A673 (cell line): Measurements from ENCODE around the gene VPS13D. TPM values are rescaled to one million over a fixed set of nuclear protein-coding genes. Genes with fewer than 3 reads are reported as not detected.

Experiments used
- BruUV-seq: library from RNA; stranded (reverse); fragments of 400-500 nt; replicated peaks from 2 replicates; lab custom pipeline; 2021; lab: Mats Ljungman, UMichigan
- CTCF ChIA-PET: fragments of 300-600 bp; sonication (Branson Sonifier 250); formaldehyde crosslinking; loops from one replicate; lab custom pipeline; 2022; ENCODE audit warnings: antibody characterized with exemption; lab: Charles Lee
- POLR2A ChIA-PET: fragments of 300-600 bp; sonication (Branson Sonifier 250); formaldehyde crosslinking; loops from one replicate; lab custom pipeline; 2022; ENCODE audit warnings: antibody characterized with exemption; ENCODE audit not compliant: low non-redundant PET; lab: Charles Lee
- DNase-seq: peaks from one replicate; pipeline ENCODE4 v3.0.0-alpha.2; 2015; ENCODE audit warnings: low spot score
- H3K27ac ChIP-seq: fragments of 200-600 bp; sonication (generic); 2 replicates; pipeline ENCODE4 v1.5.1; 2016; ENCODE audit warnings: mixed run types, low read depth, mild to moderate bottlenecking, mixed read lengths, antibody characterized with exemption, low read length; ENCODE audit not compliant: poor library complexity, severe bottlenecking
- H3K27me3 ChIP-seq: fragments of 200-600 bp; sonication (generic); replicated peaks from 2 replicates; pipeline ENCODE4 v1.6.1; 2017; ENCODE audit warnings: mixed run types, low read depth, mild to moderate bottlenecking, mixed read lengths, antibody characterized with exemption, low read length; ENCODE audit not compliant: insufficient read depth, poor library complexity
- H3K36me3 ChIP-seq: fragments of 200-600 bp; sonication (generic); 2 replicates; pipeline ENCODE4 v1.6.1; 2016; ENCODE audit warnings: mixed run types, mild to moderate bottlenecking, mixed read lengths, antibody characterized with exemption, low read length; ENCODE audit not compliant: insufficient read depth, poor library complexity, severe bottlenecking
- H3K4me1 ChIP-seq: fragments of 200-600 bp; sonication (generic); 2 replicates; pipeline ENCODE4 v1.6.1; 2017; ENCODE audit warnings: mixed run types, mild to moderate bottlenecking, mixed read lengths, antibody characterized with exemption, low read length; ENCODE audit not compliant: insufficient read depth, poor library complexity, severe bottlenecking
- H3K4me3 ChIP-seq: fragments of 200-600 bp; sonication (generic); 2 replicates; pipeline ENCODE4 v1.5.1; 2016; ENCODE audit warnings: low read depth, mixed run types, mild to moderate bottlenecking, mixed read lengths, low read length; ENCODE audit not compliant: poor library complexity, severe bottlenecking
- H3K9me3 ChIP-seq: fragments of 200-600 bp; sonication (generic); 2 replicates; pipeline ENCODE4 v1.6.1; 2016; ENCODE audit warnings: mixed run types, low read depth, mild to moderate bottlenecking, mixed read lengths, antibody characterized with exemption, low read length; ENCODE audit not compliant: poor library complexity, severe bottlenecking
- CTCF ChIP-seq: fragments of 300-800, 200-600 bp; sonication (generic); conservative IDR thresholded peaks from 2 replicates; pipeline ENCODE4 v1.5.1; 2017; ENCODE audit warnings: low read depth, mild to moderate bottlenecking, antibody characterized with exemption, low read length, moderate library complexity, mixed read lengths
- EZH2 ChIP-seq: fragments of 200-600 bp; sonication (generic); IDR thresholded peaks from 2 replicates; pipeline ENCODE4 v1.6.1; 2017; ENCODE audit warnings: borderline replicate concordance, low read depth, mild to moderate bottlenecking, mixed read lengths, antibody characterized with exemption, low read length; ENCODE audit not compliant: poor library complexity, severe bottlenecking
- intact Hi-C: fragments of 100-400 bp; cut with micrococcal nuclease; formaldehyde crosslinking; loops from one replicate; pipeline ENCODE4 v1.10.0; 2022; ENCODE audit not compliant: unreplicated experiment
- total RNA-seq: library from RNA; stranded (reverse); gene quantifications from 2 replicates; pipeline ENCODE4 v1.2.3, GENCODE V29; 2021

Gene VPS13D
- total RNA-seq, 1 experiment from 2014 or later: 32.5 TPM

GRCh38 chr1:12409681-12410080 is 179.9 kb downstream of the VPS13D start:
- intact Hi-C loops: loop anchor here (5.0 kb wide), 1 partner anchor 208 kb away; the partner anchor contains the start of gene DHRS3
- no peak overlapping the region for H3K27ac ChIP-seq
- no peaks in the 10 kb centered on the region for H3K9me3 ChIP-seq
- TF ChIP-seq CTCF (no peak), EZH2 (no peak)
- H3K36me3 ChIP-seq: peaks cover 5% of the 10 kb centered on the region
- ChIA-PET CTCF (no interaction called here), POLR2A (no interaction called here)
- BruUV-seq: no TSS peak
- H3K4me3 ChIP-seq: no peak overlapping the region
- no peak for DNase-seq
- no peaks in the 10 kb centered on the region for H3K27me3 ChIP-seq
- H3K4me1 ChIP-seq: no peaks in the 10 kb centered on the region

GRCh38 chr1:12410351-12410750 is 180.5 kb downstream of the VPS13D start:
- no peak for DNase-seq
- H3K36me3 ChIP-seq: peaks cover 5% of the 10 kb centered on the region
- BruUV-seq: no TSS peak
- no peak for TF ChIP-seq EZH2
- no peak for TF ChIP-seq CTCF
- H3K9me3 ChIP-seq: no peaks in the 10 kb centered on the region
- POLR2A ChIA-PET: no interaction called here
- CTCF ChIA-PET: no interaction called here
- H3K27me3 ChIP-seq: no peaks in the 10 kb centered on the region
- H3K4me3 ChIP-seq: no peak overlapping the region
- H3K4me1 ChIP-seq: no peaks in the 10 kb centered on the region
- intact Hi-C loops: no loop called here
- H3K27ac ChIP-seq: no peak overlapping the region

- CTCF ChIA-PET: no interaction called here
- no peak overlapping the region for H3K4me3 ChIP-seq
- no peaks in the 10 kb centered on the region for H3K27me3 ChIP-seq
- no peaks in the 10 kb centered on the region for H3K9me3 ChIP-seq
- no peak for DNase-seq
- TF ChIP-seq CTCF: no peak
- TF ChIP-seq EZH2: no peak
- BruUV-seq: no TSS peak
- H3K36me3 ChIP-seq: peaks cover 5% of the 10 kb centered on the region
- H3K27ac ChIP-seq: no peak overlapping the region
- POLR2A ChIA-PET: no interaction called here
- H3K4me1 ChIP-seq: no peaks in the 10 kb centered on the region
- intact Hi-C loops: no loop called here
Observed at GRCh38 chr1:12411098-12411497, 181.3 kb downstream of the VPS13D start.
